ENCODE data around the gene PLB1. TPM values are rescaled to one million over a fixed set of nuclear protein-coding genes. Genes with fewer than 3 reads are reported as not detected.
A peak's percentile ranks its signal among the peaks of the same experiment; 100 is the strongest.

The PLB1 gene
- total and polyA plus RNA-seq, 2 experiments from 2014 or later: 0.06 to 0.21 TPM

- Histone ChIP-seq H4K20me1 (replicated peaks; ENCODE audit: insufficient read depth) (no peaks in the 10 kb centered on the region), H3K4me1 (ENCODE audit: insufficient read depth) (peaks cover 4% of the 10 kb centered on the region), H3K4me2 (no peak overlapping the region), H3F3A (replicated peaks; ENCODE audit: low read depth) (no peaks in the 10 kb centered on the region), H3K9me2 (ENCODE audit: insufficient read depth) (no peaks in the 10 kb centered on the region), H3K4me3 (no peak overlapping the region), H3K36me3 (ENCODE audit: insufficient read depth) (no peaks in the 10 kb centered on the region), H3K79me2 (replicated peaks; ENCODE audit: insufficient read depth) (no peaks in the 10 kb centered on the region), H2AFZ (no peak overlapping the region), H3K27me3 (ENCODE audit: insufficient read depth) (no peaks in the 10 kb centered on the region), H3K27ac (ENCODE audit: low read depth) (no peak overlapping the region)
- Mint-ChIP-seq H3K4me1 (peaks cover 32% of the 10 kb centered on the region), H3K4me3 (no peak overlapping the region), H3K9me3 (no peaks in the 10 kb centered on the region), H3K27ac (no peak overlapping the region), H3K27me3 (ENCODE audit: insufficient read depth, low read depth, poor library complexity) (peaks cover 15% of the 10 kb centered on the region), H3K36me3 (ENCODE audit: low read depth) (no peaks in the 10 kb centered on the region)
- no peak for DNase-seq (ENCODE audit: low spot score)
- ATAC-seq: no peak
- TF ChIP-seq ZNF331 (CRISPR knock-in tag; IDR thresholded peaks at IDR 0.05; ENCODE audit: low read depth) (no peak), CREB1 (CRISPR knock-in tag; IDR thresholded peaks at IDR 0.05; ENCODE audit: low read depth) (no peak), REST (IDR thresholded peaks at IDR 0.05; ENCODE audit: unreplicated experiment) (no peak), EZH2phosphoT487 (IDR thresholded peaks at IDR 0.05; ENCODE audit: unreplicated experiment) (no peak), STAT1 (IDR thresholded peaks at IDR 0.05; ENCODE audit: unreplicated experiment) (no peak), ETS1 (IDR thresholded peaks at IDR 0.05) (no peak), CTCF (conservative IDR thresholded peaks at IDR 0.05; ENCODE audit: low read depth in 2 of 2) (no peak)
These were observed 96.6 kb downstream of the PLB1 start for GRCh38 chr2:28592481-28592880.

- H3F3A ChIP-seq (replicated peaks; ENCODE audit: low read depth): no peaks in the 10 kb centered on the region
- H3K27me3 ChIP-seq (ENCODE audit: insufficient read depth): no peaks in the 10 kb centered on the region
- Mint-ChIP-seq H3K27ac (no peak overlapping the region), H3K4me1 (peaks cover 32% of the 10 kb centered on the region), H3K36me3 (ENCODE audit: low read depth) (no peaks in the 10 kb centered on the region), H3K9me3 (no peaks in the 10 kb centered on the region), H3K27me3 (ENCODE audit: insufficient read depth, low read depth, poor library complexity) (peaks cover 12% of the 10 kb centered on the region), H3K4me3 (no peak overlapping the region)
- H3K79me2 ChIP-seq (replicated peaks; ENCODE audit: insufficient read depth): no peaks in the 10 kb centered on the region
- no peaks in the 10 kb centered on the region for H3K36me3 ChIP-seq (ENCODE audit: insufficient read depth)
- DNase-seq (ENCODE audit: low spot score) (no peak), ATAC-seq (peak; percentile 9; the same call in 1 of the 3 replicates)
- no peaks in the 10 kb centered on the region for H3K9me2 ChIP-seq (ENCODE audit: insufficient read depth)
- H3K4me1 ChIP-seq (ENCODE audit: insufficient read depth): peaks cover 4% of the 10 kb centered on the region
- H3K4me2 ChIP-seq: 0 out of 2 replicates have a peak overlapping the region, but pooled peaks have one; percentile 44
- no peak overlapping the region for H2AFZ ChIP-seq
- no peak overlapping the region for H3K4me3 ChIP-seq
- H4K20me1 ChIP-seq (replicated peaks; ENCODE audit: insufficient read depth): no peaks in the 10 kb centered on the region
- H3K27ac ChIP-seq (ENCODE audit: low read depth): no peak overlapping the region
- TF ChIP-seq JUNB (IDR thresholded peaks at IDR 0.05; ENCODE audit: unreplicated experiment) (no peak), ZNF462 (CRISPR knock-in tag; IDR thresholded peaks at IDR 0.05) (no peak)
These were observed 97.4 kb downstream of the PLB1 start for GRCh38 chr2:28593160-28593755.
